A673 (cell line): ENCODE results near the gene CENPO. TPM values are rescaled to one million over a fixed set of nuclear protein-coding genes. Genes with fewer than 3 reads are reported as not detected.

ENCODE experiments used
- BruUV-seq: library from RNA; stranded (reverse); fragments of 400-500 nt; replicated peaks from 2 replicates; lab custom pipeline; 2021; lab: Mats Ljungman, UMichigan
- CTCF ChIA-PET: fragments of 300-600 bp; sonication (Branson Sonifier 250); formaldehyde crosslinking; loops from one replicate; lab custom pipeline; 2022; ENCODE audit warnings: antibody characterized with exemption; lab: Charles Lee
- POLR2A ChIA-PET: fragments of 300-600 bp; sonication (Branson Sonifier 250); formaldehyde crosslinking; loops from one replicate; lab custom pipeline; 2022; ENCODE audit warnings: antibody characterized with exemption; ENCODE audit not compliant: low non-redundant PET; lab: Charles Lee
- DNase-seq: peaks from one replicate; pipeline ENCODE4 v3.0.0-alpha.2; 2015; ENCODE audit warnings: low spot score
- H3K27ac ChIP-seq: fragments of 200-600 bp; sonication (generic); 2 replicates; pipeline ENCODE4 v1.5.1; 2016; ENCODE audit warnings: mixed run types, low read depth, mild to moderate bottlenecking, mixed read lengths, antibody characterized with exemption, low read length; ENCODE audit not compliant: poor library complexity, severe bottlenecking
- H3K27me3 ChIP-seq: fragments of 200-600 bp; sonication (generic); replicated peaks from 2 replicates; pipeline ENCODE4 v1.6.1; 2017; ENCODE audit warnings: mixed run types, low read depth, mild to moderate bottlenecking, mixed read lengths, antibody characterized with exemption, low read length; ENCODE audit not compliant: insufficient read depth, poor library complexity
- H3K36me3 ChIP-seq: fragments of 200-600 bp; sonication (generic); 2 replicates; pipeline ENCODE4 v1.6.1; 2016; ENCODE audit warnings: mixed run types, mild to moderate bottlenecking, mixed read lengths, antibody characterized with exemption, low read length; ENCODE audit not compliant: insufficient read depth, poor library complexity, severe bottlenecking
- H3K4me1 ChIP-seq: fragments of 200-600 bp; sonication (generic); 2 replicates; pipeline ENCODE4 v1.6.1; 2017; ENCODE audit warnings: mixed run types, mild to moderate bottlenecking, mixed read lengths, antibody characterized with exemption, low read length; ENCODE audit not compliant: insufficient read depth, poor library complexity, severe bottlenecking
- H3K4me3 ChIP-seq: fragments of 200-600 bp; sonication (generic); 2 replicates; pipeline ENCODE4 v1.5.1; 2016; ENCODE audit warnings: low read depth, mixed run types, mild to moderate bottlenecking, mixed read lengths, low read length; ENCODE audit not compliant: poor library complexity, severe bottlenecking
- H3K9me3 ChIP-seq: fragments of 200-600 bp; sonication (generic); 2 replicates; pipeline ENCODE4 v1.6.1; 2016; ENCODE audit warnings: mixed run types, low read depth, mild to moderate bottlenecking, mixed read lengths, antibody characterized with exemption, low read length; ENCODE audit not compliant: poor library complexity, severe bottlenecking
- CTCF ChIP-seq: fragments of 300-800, 200-600 bp; sonication (generic); conservative IDR thresholded peaks from 2 replicates; pipeline ENCODE4 v1.5.1; 2017; ENCODE audit warnings: low read depth, mild to moderate bottlenecking, antibody characterized with exemption, low read length, moderate library complexity, mixed read lengths
- EZH2 ChIP-seq: fragments of 200-600 bp; sonication (generic); IDR thresholded peaks from 2 replicates; pipeline ENCODE4 v1.6.1; 2017; ENCODE audit warnings: borderline replicate concordance, low read depth, mild to moderate bottlenecking, mixed read lengths, antibody characterized with exemption, low read length; ENCODE audit not compliant: poor library complexity, severe bottlenecking
- intact Hi-C: fragments of 100-400 bp; cut with micrococcal nuclease; formaldehyde crosslinking; loops from one replicate; pipeline ENCODE4 v1.10.0; 2022; ENCODE audit not compliant: unreplicated experiment
- total RNA-seq: library from RNA; stranded (reverse); gene quantifications from 2 replicates; pipeline ENCODE4 v1.2.3, GENCODE V29; 2021

Gene CENPO
- total RNA-seq, 1 experiment from 2014 or later, result 69.4 TPM

GRCh38 chr2:24853996-24854395 lies 60.8 kb downstream of the CENPO start:
- Histone ChIP-seq H3K9me3 (no peaks in the 10 kb centered on the region), H3K4me3 (no peak overlapping the region), H3K27ac (no peak overlapping the region), H3K4me1 (no peaks in the 10 kb centered on the region), H3K27me3 (no peaks in the 10 kb centered on the region), H3K36me3 (no peaks in the 10 kb centered on the region)
- POLR2A ChIA-PET, result no interaction called here
- intact Hi-C loops, result loop anchor here (5.0 kb wide), 1 partner anchor 188 kb away; the partner anchor contains the start of gene EFR3B
- DNase-seq, result no peak
- BruUV-seq, result no TSS peak
- CTCF ChIA-PET, result no interaction called here
- TF ChIP-seq EZH2 (no peak), CTCF (no peak)

DNA sequence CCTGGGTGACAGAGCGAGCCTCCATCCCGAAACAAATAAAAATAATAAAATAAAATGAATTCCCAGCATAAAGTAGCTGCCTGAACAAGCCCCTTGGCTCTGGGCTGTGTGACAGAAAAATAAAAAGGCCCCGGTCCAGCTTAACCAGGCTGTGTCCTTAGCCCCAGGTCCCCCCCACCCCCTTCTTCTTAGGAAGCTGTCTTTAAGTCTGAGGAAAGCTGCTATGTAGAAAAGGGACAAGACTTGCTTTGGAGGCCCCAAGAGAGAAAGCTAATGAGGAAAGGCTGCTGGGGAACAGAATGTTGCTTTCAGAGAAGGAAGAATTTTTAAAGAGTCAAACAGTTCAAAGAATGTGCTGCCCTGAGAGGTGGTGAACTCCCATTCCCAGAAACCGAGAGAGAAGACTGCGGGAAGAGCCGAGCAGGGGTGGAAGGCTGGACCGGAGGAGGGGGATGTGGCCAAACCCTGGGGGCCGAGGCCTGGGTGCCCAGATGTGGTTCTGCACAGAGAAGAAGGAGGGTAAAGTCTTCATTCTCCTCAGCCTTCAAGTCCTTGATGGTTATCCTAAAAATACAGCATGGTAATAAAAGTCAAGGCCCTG lies 61.9 kb downstream of the CENPO start:
- DNase-seq, result no peak
- no peak overlapping the region for H3K4me3 ChIP-seq
- H3K36me3 ChIP-seq, result no peaks in the 10 kb centered on the region
- no peaks in the 10 kb centered on the region for H3K9me3 ChIP-seq
- no peaks in the 10 kb centered on the region for H3K4me1 ChIP-seq
- intact Hi-C loops, result no loop called here
- ChIA-PET POLR2A (interaction anchor here (0.6 to 0.8 kb wide), 3 partner anchors 115 to 455 kb away, joined by 3 to 15 read pairs (median 12); no protein-coding TSS in a partner anchor), CTCF (no interaction called here)
- no TSS peak for BruUV-seq
- H3K27me3 ChIP-seq, result no peaks in the 10 kb centered on the region
- TF ChIP-seq EZH2 (no peak), CTCF (no peak)
- H3K27ac ChIP-seq, result no peak overlapping the region

GRCh38 chr2:24855726-24856125 lies 62.5 kb downstream of the CENPO start:
- Histone ChIP-seq H3K27me3 (no peaks in the 10 kb centered on the region), H3K4me3 (no peak overlapping the region), H3K9me3 (no peaks in the 10 kb centered on the region), H3K4me1 (no peaks in the 10 kb centered on the region), H3K36me3 (no peaks in the 10 kb centered on the region), H3K27ac (no peak overlapping the region)
- CTCF ChIA-PET, result no interaction called here
- POLR2A ChIA-PET, result interaction anchor here (0.6 to 0.8 kb wide), 2 partner anchors 422 to 456 kb away, joined by 3 to 12 read pairs; no protein-coding TSS in a partner anchor
- TF ChIP-seq CTCF (no peak), EZH2 (no peak)
- intact Hi-C loops, result no loop called here
- peak; percentile 58 for DNase-seq
- BruUV-seq, result no TSS peak
